Measurements from ENCODE around the gene RSKR. TPM values are rescaled to one million over a fixed set of nuclear protein-coding genes. Genes with fewer than 3 reads are reported as not detected.

The RSKR gene
- total and polyA plus RNA-seq, 9 of the 15 experiments (the other 6 are each of a cell fraction or from before 2014, with no cell fraction given), result 1.4 to 42.3 (median 16.2) TPM

DNA sequence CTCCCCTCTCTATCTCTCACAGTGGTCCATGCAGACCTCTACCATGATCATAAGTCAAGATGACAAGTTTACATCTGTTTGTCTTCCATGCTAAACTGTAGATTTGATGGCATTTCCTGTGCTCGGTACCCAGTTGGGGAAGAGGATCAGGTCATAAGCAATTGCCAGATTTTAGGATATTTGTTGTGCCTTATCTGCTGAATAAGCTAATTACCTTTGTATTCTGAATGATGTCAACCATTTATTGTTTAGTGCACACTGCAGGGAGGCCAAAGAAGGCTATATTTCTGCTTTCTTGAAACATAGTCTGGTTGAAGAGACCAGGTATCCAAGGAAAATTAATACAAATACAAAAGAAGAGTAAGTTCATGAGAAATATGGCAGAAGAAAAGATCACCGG, 31.5 kb downstream of the RSKR start:
- FAIRE-seq, result no peak
- 95% methylated on average over 2 of the region's 2 CpGs for WGBS (ENCODE audit: insufficient coverage, low coverage, missing lambda C conversion rate)
- no peak for TF ChIP-seq ZNF609 (CRISPR knock-in tag; IDR thresholded peaks at IDR 0.05; ENCODE audit: borderline replicate concordance)
- TF ChIP-seq TAF15 (IDR thresholded peaks at IDR 0.05; ENCODE audit: low read depth, low read length), result no peak
- TF ChIP-seq ZNF124 (CRISPR knock-in tag; IDR thresholded peaks at IDR 0.05), result no peak
- TF ChIP-seq C11orf30 (IDR thresholded peaks at IDR 0.05; ENCODE audit: low read depth), result peak; percentile 65
- TF ChIP-seq ZNF134 (CRISPR knock-in tag; conservative IDR thresholded peaks at IDR 0.05), result no peak
- TF ChIP-seq SOX6 (IDR thresholded peaks at IDR 0.05), result no peak
- no peak for TF ChIP-seq USF2 (CRISPR knock-in tag; IDR thresholded peaks at IDR 0.05)
- TF ChIP-seq MAFG (tag; conservative IDR thresholded peaks at IDR 0.05), result peak; percentile 60
- no peak for TF ChIP-seq USF1 (CRISPR knock-in tag; IDR thresholded peaks at IDR 0.05)
- no peak for TF ChIP-seq ZNF584 (CRISPR knock-in tag; IDR thresholded peaks at IDR 0.05; ENCODE audit: low read depth)
- TF ChIP-seq MAFF (IDR thresholded peaks at IDR 0.05; ENCODE audit: low read length), result peak; percentile 42; the same call in 1 of the 2 replicates
- TF ChIP-seq SMARCE1 (IDR thresholded peaks at IDR 0.05), result no peak
- TF ChIP-seq ZNF316 (IDR thresholded peaks at IDR 0.05), result peak; percentile 82
- no peak for TF ChIP-seq FOS (IDR thresholded peaks at IDR 0.05; ENCODE audit: extremely low read depth, insufficient read length)

More for the DNA sequence above, 31.5 kb downstream of the RSKR start:
- peaks cover 2 to 4% of the 10 kb centered on the region in 2 experiments; a peak in 4 of 5 replicates for H3K4me1 ChIP-seq (replicated peaks in 1 of 2; ENCODE audit: control insufficient read depth in 2 of 2, insufficient read depth in 2 of 2, low read length in 2 of 2)
- no peaks in the 10 kb centered on the region for H3K9me3 ChIP-seq (replicated peaks; ENCODE audit: control insufficient read depth, insufficient read depth, low read depth, low read length)
- no peak overlapping the region for H2AFZ ChIP-seq (ENCODE audit: low read depth, low read length)
- H3K36me3 ChIP-seq (ENCODE audit: control insufficient read depth, insufficient read depth, low read length), result peaks cover 95% of the 10 kb centered on the region
- H3K27me3 ChIP-seq (ENCODE audit: control insufficient read depth in 2 of 2, insufficient read depth in 2 of 2, low read length in 2 of 2), result no peaks in the 10 kb centered on the region
- in situ Hi-C loops (cut with MboI), result no loop called here
- peaks cover 3% of the 10 kb centered on the region for H3K9me1 ChIP-seq (ENCODE audit: control insufficient read depth, insufficient read depth, low read length)
- ChIA-PET POLR2A (interaction anchor here (1.0 to 16.7 kb wide), 3 partner anchors 10 to 79 kb away, joined by 4 to 274 read pairs (median 26); partner anchors contain the start of genes PIGS, SDF2, SPAG5 and SUPT6H), CTCF (ENCODE audit: low intra/inter-chr PET ratio) (no interaction called here)
- no peak overlapping the region for H3K9ac ChIP-seq (ENCODE audit: insufficient read depth in 1 of 2, low read depth in 2 of 2, low read length in 2 of 2)
- H3K79me2 ChIP-seq (ENCODE audit: control insufficient read depth, insufficient read depth, low read length), result no peaks in the 10 kb centered on the region
- no peak overlapping the region for H3K27ac ChIP-seq (ENCODE audit: extremely low read depth, low read depth, low read length)
- no peak overlapping the region for H3K4me2 ChIP-seq (ENCODE audit: insufficient read depth, low read length)
- intact Hi-C loops (cut with micrococcal nuclease), result no loop called here
- ATAC-seq, result no peak
- DNase-seq (ENCODE audit: extremely low read depth in 1 of 4, low spot score in 3 of 4), result no peak
- no peaks in the 10 kb centered on the region for H4K20me1 ChIP-seq (replicated peaks; ENCODE audit: control insufficient read depth, insufficient read depth, low read length)
- no peak overlapping the region for H3K4me3 ChIP-seq
- BruUV-seq (replicated peaks), result no TSS peak

Measured in K562 (cell line).